Measurements from ENCODE around the gene ENTPD3.
A peak's percentile ranks its signal among the peaks of the same experiment; 100 is the strongest.

ENTPD3 gene

GRCh38 chr3:40387001-40387894, at the start of gene ENTPD3:
Gene ENTPD3 (plus strand): TSS chr3:40387184. CDS start chr3:40388058, 874 bp downstream.
- DNase-seq (ENCODE audit: low read depth), result no peak

GRCh38 chr3:40339871-40340270, 47.1 kb upstream of the ENTPD3 start:
- no peak for DNase-seq (ENCODE audit: low read depth)

- no peak for DNase-seq (ENCODE audit: low read depth)
These were observed 46.3 kb upstream of the ENTPD3 start for GRCh38 chr3:40340541-40341170.

- DNase-seq (ENCODE audit: low read depth), result no peak
These were observed 45.3 kb upstream of the ENTPD3 start for GRCh38 chr3:40341671-40342070.

GRCh38 chr3:40350529-40350928, 36.5 kb upstream of the ENTPD3 start:
- DNase-seq (ENCODE audit: low read depth), result peak; percentile 3

GRCh38 chr3:40355410-40355809, 31.6 kb upstream of the ENTPD3 start:
- DNase-seq (ENCODE audit: low read depth), result no peak

- DNase-seq (ENCODE audit: low read depth), result no peak
These were observed 28.5 kb upstream of the ENTPD3 start for GRCh38 chr3:40358454-40358853.

- no peak for DNase-seq (ENCODE audit: low read depth)
These were observed 23.3 kb upstream of the ENTPD3 start for GRCh38 chr3:40363674-40364073.

GRCh38 chr3:40366203-40367162, 20.5 kb upstream of the ENTPD3 start:
- DNase-seq (ENCODE audit: low read depth), result peak; percentile 6

GRCh38 chr3:40369716-40370115, 17.3 kb upstream of the ENTPD3 start:
- DNase-seq (ENCODE audit: low read depth), result no peak

GRCh38 chr3:40377822-40378221, 9.2 kb upstream of the ENTPD3 start:
- DNase-seq (ENCODE audit: low read depth), result no peak

- DNase-seq (ENCODE audit: low read depth), result no peak
These were observed 7.2 kb upstream of the ENTPD3 start for GRCh38 chr3:40379674-40380306.

GRCh38 chr3:40381904-40382616, 4.9 kb upstream of the ENTPD3 start:
- DNase-seq (ENCODE audit: low read depth), result peak; percentile 67

GRCh38 chr3:40382617-40382979, 4.4 kb upstream of the ENTPD3 start:
- peak; percentile 42 for DNase-seq (ENCODE audit: low read depth)

GRCh38 chr3:40386213-40386612, 771 bp upstream of the ENTPD3 start:
- no peak for DNase-seq (ENCODE audit: low read depth)

GRCh38 chr3:40387895-40388254, 891 bp downstream of the ENTPD3 start:
- DNase-seq (ENCODE audit: low read depth), result no peak

- no peak for DNase-seq (ENCODE audit: low read depth)
These were observed 9.4 kb downstream of the ENTPD3 start for GRCh38 chr3:40396406-40396805.

- DNase-seq (ENCODE audit: low read depth), result no peak
These were observed 10.1 kb downstream of the ENTPD3 start for GRCh38 chr3:40397129-40397528.

GRCh38 chr3:40397912-40398311, 10.9 kb downstream of the ENTPD3 start:
- no peak for DNase-seq (ENCODE audit: low read depth)

GRCh38 chr3:40398346-40398745, 11.4 kb downstream of the ENTPD3 start:
- peak; percentile 27 for DNase-seq (ENCODE audit: low read depth)

GRCh38 chr3:40404591-40405198, 17.7 kb downstream of the ENTPD3 start:
- no peak for DNase-seq (ENCODE audit: low read depth)

Measured in amniotic epithelial cell (primary cell).